GM19099 (cell line): ENCODE results near the gene INMT.

Experiments used
- POLR2A ChIP-seq: IDR thresholded peaks from 3 replicates; pipeline ENCODE4 v1.6.1; 2011; ENCODE audit warnings: low read depth; ENCODE audit not compliant: insufficient read length; ENCODE audit errors: extremely low read depth

INMT gene

GRCh38 chr7:30751696-30752273 lies at the start of gene INMT:
Gene INMT (plus strand): TSS chr7:30752135. CDS start chr7:30752151, 16 bp downstream.
- TF ChIP-seq POLR2A = no peak

DNA sequence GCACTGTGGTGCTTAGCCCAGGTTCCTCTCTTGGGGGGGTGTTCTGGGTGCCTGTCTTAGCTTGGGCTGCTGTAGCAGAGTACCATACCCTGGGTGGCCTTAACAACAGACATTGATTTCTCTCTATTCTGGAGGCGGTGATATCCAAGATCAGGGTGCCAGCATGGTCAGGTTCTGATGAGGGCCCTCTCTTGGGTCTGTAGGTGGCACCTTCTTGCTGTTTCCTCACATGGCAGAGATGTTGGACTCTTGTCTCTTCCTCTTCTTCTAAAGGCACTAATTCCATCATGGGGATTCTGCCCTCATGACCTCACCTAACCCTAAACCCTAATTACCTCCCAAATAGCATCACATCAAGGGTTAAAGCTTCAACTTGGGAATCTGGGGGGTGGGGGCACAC lies 49.7 kb upstream of the INMT start:
- no peak for TF ChIP-seq POLR2A

DNA sequence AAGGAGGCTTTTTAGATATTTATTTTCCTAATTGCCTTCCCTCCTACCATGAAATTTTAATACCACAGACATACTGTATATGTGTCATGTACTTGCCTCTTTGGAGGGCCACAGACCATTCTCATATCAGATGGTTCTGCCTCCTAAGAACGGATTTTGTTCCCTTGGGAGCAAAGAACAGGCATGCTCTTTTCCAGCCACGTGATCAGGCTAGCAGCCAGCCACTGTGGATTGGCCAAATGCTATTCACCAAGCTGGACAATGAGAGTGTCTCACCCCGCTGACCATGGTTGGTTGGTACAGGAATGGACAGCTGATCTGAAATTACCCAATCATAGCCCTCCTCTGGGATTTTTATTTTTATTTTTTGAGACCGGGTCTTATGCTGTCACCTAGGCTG lies 48.2 kb upstream of the INMT start:
- no peak for TF ChIP-seq POLR2A

DNA sequence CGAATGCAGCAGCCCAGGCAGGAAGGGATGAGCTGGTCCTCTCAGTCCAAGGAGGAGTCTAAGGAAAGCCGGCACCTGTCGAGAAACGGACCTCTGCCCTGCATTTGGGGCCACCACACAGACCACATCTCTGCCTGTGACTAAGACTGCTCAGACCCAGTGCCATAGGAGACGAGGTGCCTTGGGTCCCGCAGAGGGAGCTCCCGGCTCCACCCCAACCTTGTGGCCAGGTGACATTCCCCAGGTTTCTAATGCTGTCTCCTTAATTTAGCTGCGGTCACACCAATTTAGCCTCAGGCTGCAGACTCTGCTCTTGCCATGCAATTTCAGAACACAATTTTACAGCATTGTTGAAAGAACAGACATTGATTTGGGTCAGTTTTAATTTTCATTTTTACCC lies 46.9 kb upstream of the INMT start:
- no peak for TF ChIP-seq POLR2A

DNA sequence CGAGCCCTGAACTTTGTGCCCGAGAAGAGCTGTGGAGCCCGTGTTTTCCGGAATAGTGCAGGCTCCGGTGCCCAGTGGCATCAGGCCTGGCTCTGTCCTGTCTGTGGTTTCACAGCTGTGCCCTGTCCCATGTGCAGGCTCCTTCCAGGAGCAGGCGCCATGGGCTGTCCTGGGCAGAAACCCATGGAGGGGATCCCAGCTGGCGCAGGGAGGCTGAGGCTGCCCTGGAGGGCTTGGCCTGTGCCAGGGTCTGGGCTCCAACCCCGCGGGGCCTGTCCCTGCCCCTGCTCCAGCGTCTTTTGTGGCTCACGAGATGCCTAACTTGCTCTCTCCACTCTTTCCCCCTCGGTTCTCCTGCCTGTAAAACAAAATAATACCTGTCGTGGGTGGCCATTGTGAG lies 46.3 kb upstream of the INMT start:
- TF ChIP-seq POLR2A = no peak

- no peak for TF ChIP-seq POLR2A
Measured at GRCh38 chr7:30706316-30706715, 45.6 kb upstream of the INMT start.

- TF ChIP-seq POLR2A = no peak
Measured at GRCh38 chr7:30706908-30707307, 45.0 kb upstream of the INMT start.

GRCh38 chr7:30707391-30708357 lies 44.3 kb upstream of the INMT start:
- TF ChIP-seq POLR2A = no peak

DNA sequence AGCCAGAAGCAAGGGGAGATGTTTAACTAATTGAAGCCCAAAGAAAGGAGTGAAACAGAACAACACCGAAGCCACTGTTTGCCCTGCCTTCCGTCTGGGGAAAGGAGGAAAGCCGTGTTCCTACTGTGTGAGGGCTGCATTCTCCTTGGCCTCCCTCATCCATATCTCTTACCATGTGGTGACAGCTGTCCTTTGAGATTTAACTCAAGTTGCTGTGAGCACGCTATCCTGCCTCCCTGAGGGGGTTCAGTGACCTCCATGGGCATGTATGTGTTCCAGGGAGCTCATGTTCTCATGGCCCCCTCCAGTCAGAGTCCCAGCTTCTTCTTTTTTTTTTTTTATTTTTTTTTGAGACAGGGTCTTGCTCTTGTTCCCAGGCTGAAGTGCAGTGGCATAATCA lies 43.5 kb upstream of the INMT start:
- TF ChIP-seq POLR2A = no peak

GRCh38 chr7:30708983-30709382 lies 43.0 kb upstream of the INMT start:
- no peak for TF ChIP-seq POLR2A

GRCh38 chr7:30709549-30709948 lies 42.4 kb upstream of the INMT start:
- no peak for TF ChIP-seq POLR2A

- no peak for TF ChIP-seq POLR2A
Measured at GRCh38 chr7:30710669-30711068, 41.3 kb upstream of the INMT start.

GRCh38 chr7:30713392-30713791 lies 38.5 kb upstream of the INMT start:
- TF ChIP-seq POLR2A = no peak

- TF ChIP-seq POLR2A = no peak
Measured at GRCh38 chr7:30714129-30714528, 37.8 kb upstream of the INMT start.

DNA sequence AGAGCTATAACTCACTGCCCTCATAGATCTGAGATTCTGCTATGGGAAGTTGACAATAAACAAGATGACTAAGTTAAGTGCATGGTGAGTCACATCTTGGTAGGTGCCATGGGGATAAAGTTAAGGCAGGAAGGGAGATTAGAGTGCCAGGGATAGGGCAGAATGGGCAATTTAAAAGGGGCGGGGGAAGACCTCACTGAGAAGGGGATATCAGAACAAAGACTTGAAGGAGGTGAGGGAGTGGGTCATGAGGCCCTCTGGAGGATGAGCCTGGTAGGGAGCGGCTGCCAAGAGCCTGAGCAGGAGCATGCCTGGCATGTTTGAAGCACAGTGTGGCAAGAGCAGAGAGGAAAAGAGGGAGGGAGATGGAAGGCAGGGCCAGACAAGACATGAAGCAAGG lies 34.8 kb upstream of the INMT start:
- no peak for TF ChIP-seq POLR2A

- no peak for TF ChIP-seq POLR2A
Measured at GRCh38 chr7:30721211-30721610, 30.7 kb upstream of the INMT start.

DNA sequence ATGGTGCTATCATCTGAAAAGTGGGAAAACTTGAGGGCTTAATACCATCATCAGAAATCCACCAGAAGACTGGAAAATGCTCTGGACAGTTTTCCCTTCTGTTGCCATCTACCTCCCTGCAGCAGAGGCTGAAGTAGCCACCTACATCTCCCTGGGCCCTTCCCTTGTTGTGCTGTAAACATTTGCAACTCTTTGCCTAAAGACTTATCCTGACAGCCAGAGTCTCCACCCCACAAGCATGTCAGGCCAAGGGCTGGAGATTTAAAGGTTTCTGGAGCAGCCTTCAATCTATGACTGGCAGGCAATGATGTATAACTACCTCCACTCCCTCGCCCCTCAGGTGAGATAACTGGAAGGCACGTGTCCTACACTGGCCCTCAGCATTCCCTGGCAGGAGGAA lies 29.7 kb upstream of the INMT start:
- no peak for TF ChIP-seq POLR2A

- TF ChIP-seq POLR2A = no peak
Measured at GRCh38 chr7:30722671-30723070, 29.3 kb upstream of the INMT start.
